Measurements from ENCODE around the gene DENND2C. TPM values are rescaled to one million over a fixed set of nuclear protein-coding genes. Genes with fewer than 3 reads are reported as not detected.

The DENND2C gene
- total RNA-seq, 1 donor from 2014 or later: 0.73 TPM

DNA sequence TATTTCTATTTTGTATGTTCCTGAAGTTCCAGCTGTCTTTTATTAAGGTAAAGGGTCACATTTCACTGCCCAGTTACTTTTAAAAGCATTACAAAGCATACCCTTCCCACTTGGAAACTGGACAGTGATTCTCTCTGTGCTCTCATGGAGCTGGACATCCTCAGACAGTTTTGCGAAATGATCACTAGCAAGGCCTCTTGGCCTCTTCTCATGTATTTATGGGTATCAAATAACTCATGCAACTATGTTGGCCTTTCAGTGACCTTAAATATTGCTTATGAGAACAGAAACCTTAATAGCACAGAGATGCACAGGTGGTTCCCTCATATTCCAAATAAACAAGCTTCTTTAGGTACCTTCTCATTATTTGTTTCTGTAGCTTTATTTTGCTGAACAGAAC lies 33.4 kb upstream of the DENND2C start:
- H3K27ac ChIP-seq: no peak overlapping the region
- H3K36me3 ChIP-seq: peaks cover 7% of the 10 kb centered on the region
- H4K20me1 ChIP-seq (ENCODE audit: low read depth): no peaks in the 10 kb centered on the region
- H3F3A ChIP-seq (ENCODE audit: low read depth): peaks cover 9% of the 10 kb centered on the region
- no peaks in the 10 kb centered on the region for H3K4me1 Mint-ChIP-seq
- no peak overlapping the region for H3K9ac ChIP-seq
- TF ChIP-seq, protein P1, sequence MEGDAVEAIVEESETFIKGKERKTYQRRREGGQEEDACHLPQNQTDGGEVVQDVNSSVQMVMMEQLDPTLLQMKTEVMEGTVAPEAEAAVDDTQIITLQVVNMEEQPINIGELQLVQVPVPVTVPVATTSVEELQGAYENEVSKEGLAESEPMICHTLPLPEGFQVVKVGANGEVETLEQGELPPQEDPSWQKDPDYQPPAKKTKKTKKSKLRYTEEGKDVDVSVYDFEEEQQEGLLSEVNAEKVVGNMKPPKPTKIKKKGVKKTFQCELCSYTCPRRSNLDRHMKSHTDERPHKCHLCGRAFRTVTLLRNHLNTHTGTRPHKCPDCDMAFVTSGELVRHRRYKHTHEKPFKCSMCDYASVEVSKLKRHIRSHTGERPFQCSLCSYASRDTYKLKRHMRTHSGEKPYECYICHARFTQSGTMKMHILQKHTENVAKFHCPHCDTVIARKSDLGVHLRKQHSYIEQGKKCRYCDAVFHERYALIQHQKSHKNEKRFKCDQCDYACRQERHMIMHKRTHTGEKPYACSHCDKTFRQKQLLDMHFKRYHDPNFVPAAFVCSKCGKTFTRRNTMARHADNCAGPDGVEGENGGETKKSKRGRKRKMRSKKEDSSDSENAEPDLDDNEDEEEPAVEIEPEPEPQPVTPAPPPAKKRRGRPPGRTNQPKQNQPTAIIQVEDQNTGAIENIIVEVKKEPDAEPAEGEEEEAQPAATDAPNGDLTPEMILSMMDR (IDR thresholded peaks at IDR 0.05): no peak
- TF ChIP-seq EZH2phosphoT487 (IDR thresholded peaks at IDR 0.05) (no peak), EZH2 (IDR thresholded peaks at IDR 0.05) (no peak)
- no peak overlapping the region for H3K4me3 Mint-ChIP-seq
- peaks cover 13% of the 10 kb centered on the region for H3K36me3 Mint-ChIP-seq
- H3K27ac Mint-ChIP-seq: no peak overlapping the region
- peaks cover 13% of the 10 kb centered on the region for H3K27me3 ChIP-seq
- H2AFZ ChIP-seq (replicated peaks): no peak overlapping the region
- H3K79me2 ChIP-seq (ENCODE audit: low read depth): no peaks in the 10 kb centered on the region
- no peak overlapping the region for H3K4me2 ChIP-seq
- DNase-seq (ENCODE audit: low spot score): no peak
- no peak overlapping the region for H3K4me3 ChIP-seq
- no peaks in the 10 kb centered on the region for H3K4me1 ChIP-seq
- H3K9me3 Mint-ChIP-seq: no peaks in the 10 kb centered on the region
- peaks cover 5% of the 10 kb centered on the region for H3K27me3 Mint-ChIP-seq (ENCODE audit: insufficient read depth, low read depth)
- no peaks in the 10 kb centered on the region for H3K9me3 ChIP-seq (ENCODE audit: low read depth)

DNA sequence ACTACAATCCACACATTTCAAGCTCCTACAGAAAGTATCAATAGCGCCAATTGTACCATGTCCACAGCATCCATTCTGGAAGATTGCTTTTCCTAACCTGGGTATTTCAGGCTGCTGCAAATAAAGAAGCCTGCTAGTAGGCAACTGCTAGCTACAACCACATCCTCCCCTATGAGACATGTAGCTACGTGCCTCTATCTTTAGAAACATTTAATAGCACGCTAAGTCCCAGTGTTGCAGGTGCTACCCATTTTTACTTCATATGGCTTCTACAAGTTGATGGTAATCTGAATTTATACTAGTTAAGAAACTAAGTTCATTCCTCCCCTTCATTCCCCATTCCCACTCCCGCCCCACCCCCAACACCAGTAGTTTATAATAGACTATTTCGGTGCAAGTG lies 32.9 kb upstream of the DENND2C start:
- no peaks in the 10 kb centered on the region for H4K20me1 ChIP-seq (ENCODE audit: low read depth)
- Mint-ChIP-seq H3K27me3 (ENCODE audit: insufficient read depth, low read depth) (peaks cover 5% of the 10 kb centered on the region), H3K9me3 (no peaks in the 10 kb centered on the region)

DNA sequence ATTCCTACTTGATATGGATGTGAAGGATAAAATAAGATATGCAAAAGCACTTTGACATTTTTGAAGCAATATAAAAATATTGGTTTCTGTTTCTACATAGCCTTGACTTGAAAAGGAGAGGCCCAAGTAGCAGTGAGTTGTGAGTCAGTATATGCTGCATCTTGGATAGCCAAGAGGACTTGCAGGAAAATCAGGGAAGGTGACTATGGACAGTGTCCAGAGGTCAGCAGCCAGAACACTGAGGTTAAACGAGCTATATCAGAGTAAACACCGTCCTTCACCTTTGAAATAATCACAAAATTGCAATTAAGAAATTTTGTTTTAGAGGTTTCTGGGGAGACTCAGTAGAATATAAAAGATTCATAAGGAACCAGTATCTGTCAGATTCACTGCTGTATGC lies 32.1 kb upstream of the DENND2C start:
- no peaks in the 10 kb centered on the region for H3K36me3 ChIP-seq
- no peak overlapping the region for H3K27ac ChIP-seq
- H3K79me2 ChIP-seq (ENCODE audit: low read depth): no peaks in the 10 kb centered on the region
- H3K9ac ChIP-seq: no peak overlapping the region
- H4K20me1 ChIP-seq (ENCODE audit: low read depth): no peaks in the 10 kb centered on the region
- TF ChIP-seq EZH2 (IDR thresholded peaks at IDR 0.05): no peak
- TF ChIP-seq EZH2phosphoT487 (IDR thresholded peaks at IDR 0.05): no peak
- TF ChIP-seq, protein P1 (IDR thresholded peaks at IDR 0.05): no peak
- Mint-ChIP-seq H3K27me3 (ENCODE audit: insufficient read depth, low read depth) (peaks cover 2% of the 10 kb centered on the region), H3K9me3 (no peaks in the 10 kb centered on the region), H3K36me3 (peaks cover 3% of the 10 kb centered on the region), H3K4me3 (no peak overlapping the region), H3K4me1 (no peaks in the 10 kb centered on the region), H3K27ac (no peak overlapping the region)
- no peak for DNase-seq (ENCODE audit: low spot score)
- peaks cover 9% of the 10 kb centered on the region for H3F3A ChIP-seq (ENCODE audit: low read depth)
- no peak overlapping the region for H2AFZ ChIP-seq (replicated peaks)
- no peaks in the 10 kb centered on the region for H3K9me3 ChIP-seq (ENCODE audit: low read depth)
- H3K4me1 ChIP-seq: no peaks in the 10 kb centered on the region
- no peak overlapping the region for H3K4me3 ChIP-seq
- peaks cover 13% of the 10 kb centered on the region for H3K27me3 ChIP-seq
- no peak overlapping the region for H3K4me2 ChIP-seq

More for the DNA sequence above, 32.9 kb upstream of the DENND2C start:
- Histone ChIP-seq H3K36me3 (peaks cover 3% of the 10 kb centered on the region), H3K9ac (no peak overlapping the region), H3F3A (ENCODE audit: low read depth) (peaks cover 9% of the 10 kb centered on the region), H3K79me2 (ENCODE audit: low read depth) (no peaks in the 10 kb centered on the region), H3K4me2 (no peak overlapping the region), H2AFZ (replicated peaks) (no peak overlapping the region), H3K9me3 (ENCODE audit: low read depth) (no peaks in the 10 kb centered on the region), H3K27ac (no peak overlapping the region), H3K4me1 (no peaks in the 10 kb centered on the region), H3K27me3 (peaks cover 13% of the 10 kb centered on the region), H3K4me3 (no peak overlapping the region)
- TF ChIP-seq EZH2 (IDR thresholded peaks at IDR 0.05) (no peak), EZH2phosphoT487 (IDR thresholded peaks at IDR 0.05) (no peak)
- TF ChIP-seq, protein P1 (IDR thresholded peaks at IDR 0.05): no peak
- Mint-ChIP-seq H3K36me3 (peaks cover 11% of the 10 kb centered on the region), H3K4me1 (no peaks in the 10 kb centered on the region), H3K4me3 (no peak overlapping the region), H3K27ac (no peak overlapping the region)
- no peak for DNase-seq (ENCODE audit: low spot score)

All from neural progenitor cell (in vitro differentiated cells).